Transverse colon (tissue), 4 donors: ENCODE data around the gene MFAP4.

Experiments
- EP300 ChIP-seq: sonication (generic); formaldehyde crosslinking; IDR thresholded peaks from one replicate; pipeline ENCODE4 v1.6.1; 2017; ENCODE audit warnings: antibody characterized with exemption, low read depth
- POLR2A ChIP-seq: fragments of 450-650 bp; IDR thresholded peaks from one replicate; pipeline ENCODE4 v1.6.1; 2016; ENCODE audit warnings: antibody characterized with exemption, mild to moderate bottlenecking, moderate library complexity
- POLR2AphosphoS5 ChIP-seq, 3 donors: sonication (generic); formaldehyde crosslinking; IDR thresholded peaks; one replicate each; pipeline ENCODE4 v1.6.1; 2016; ENCODE audit warnings: antibody characterized with exemption in 3 of 3
- TF ChIP-seq, protein P1 (sequence below), 5 experiments: fragments of 200-600 bp in 3 of 5; fragments of 450-650 bp in 2 of 5; sonication (generic) in 3 of 5; IDR thresholded peaks; 1 replicate in 2 of 5; 2 replicates in 3 of 5; pipeline ENCODE4 v1.5.1; 2016 to 2017; ENCODE audit warnings: antibody characterized with exemption in 5 of 5, inconsistent platforms in 3 of 5, mild to moderate bottlenecking in 2 of 5, moderate library complexity in 1 of 5

DNA sequence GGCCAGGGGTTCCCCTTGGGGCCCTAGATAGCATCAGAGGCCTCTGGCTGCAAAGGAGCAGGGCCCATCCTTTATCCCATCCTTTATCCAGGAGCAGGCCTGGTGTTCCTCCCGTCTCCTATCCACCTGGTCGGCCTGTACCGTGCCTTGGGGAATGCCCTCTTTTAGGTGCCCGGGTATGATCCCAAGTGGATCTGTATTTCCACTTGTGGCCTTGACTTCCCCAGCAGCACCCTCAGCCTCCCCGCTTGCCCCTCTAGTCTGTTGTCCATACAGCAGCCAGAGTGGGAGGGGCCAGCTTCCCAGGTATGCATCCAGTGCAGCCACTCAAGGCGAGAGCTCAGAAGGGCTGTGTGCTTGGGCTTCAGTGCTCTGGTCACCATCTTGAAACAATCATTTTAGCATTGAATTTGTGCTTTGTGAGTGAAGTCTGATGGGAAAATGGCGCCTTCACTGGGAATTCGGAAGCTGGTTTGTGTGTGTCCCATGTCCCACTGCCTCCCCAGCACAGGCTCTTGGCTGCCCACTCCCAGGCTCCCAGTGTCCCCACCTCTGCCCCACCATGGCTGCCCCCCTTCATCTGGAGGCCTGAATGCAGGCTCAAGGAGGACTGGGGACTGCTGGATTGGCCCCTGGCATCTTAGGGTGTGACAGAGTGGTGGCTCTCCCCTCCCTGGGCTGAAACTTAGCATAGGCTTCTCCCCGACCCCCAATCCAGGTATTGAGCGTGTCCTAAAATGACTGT is 20.8 kb upstream of the MFAP4 start:
- no peak for TF ChIP-seq POLR2A
- no peak for TF ChIP-seq EP300
- no peak for TF ChIP-seq POLR2AphosphoS5 (IDR thresholded peaks at IDR 0.05)
- TF ChIP-seq, protein P1, sequence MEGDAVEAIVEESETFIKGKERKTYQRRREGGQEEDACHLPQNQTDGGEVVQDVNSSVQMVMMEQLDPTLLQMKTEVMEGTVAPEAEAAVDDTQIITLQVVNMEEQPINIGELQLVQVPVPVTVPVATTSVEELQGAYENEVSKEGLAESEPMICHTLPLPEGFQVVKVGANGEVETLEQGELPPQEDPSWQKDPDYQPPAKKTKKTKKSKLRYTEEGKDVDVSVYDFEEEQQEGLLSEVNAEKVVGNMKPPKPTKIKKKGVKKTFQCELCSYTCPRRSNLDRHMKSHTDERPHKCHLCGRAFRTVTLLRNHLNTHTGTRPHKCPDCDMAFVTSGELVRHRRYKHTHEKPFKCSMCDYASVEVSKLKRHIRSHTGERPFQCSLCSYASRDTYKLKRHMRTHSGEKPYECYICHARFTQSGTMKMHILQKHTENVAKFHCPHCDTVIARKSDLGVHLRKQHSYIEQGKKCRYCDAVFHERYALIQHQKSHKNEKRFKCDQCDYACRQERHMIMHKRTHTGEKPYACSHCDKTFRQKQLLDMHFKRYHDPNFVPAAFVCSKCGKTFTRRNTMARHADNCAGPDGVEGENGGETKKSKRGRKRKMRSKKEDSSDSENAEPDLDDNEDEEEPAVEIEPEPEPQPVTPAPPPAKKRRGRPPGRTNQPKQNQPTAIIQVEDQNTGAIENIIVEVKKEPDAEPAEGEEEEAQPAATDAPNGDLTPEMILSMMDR (IDR thresholded peaks at IDR 0.05), result no peak
